HT1080 (cell line): Measurements from ENCODE around the gene OR2T10. TPM values are rescaled to one million over a fixed set of nuclear protein-coding genes. Genes with fewer than 3 reads are reported as not detected.
"Not testable (repeated sequence)": the region's sequence is repeated elsewhere in the genome, so short reads cannot be mapped to it uniquely, and the experiment has no call there.

Experiments used
- DNase-seq: peaks from one replicate; pipeline ENCODE4 v3.0.0-alpha.2; 2015; ENCODE audit warnings: low read depth
- polyA plus RNA-seq, 2 experiments: library from polyadenylated mRNA; depleted of rRNA; stranded (reverse); fragments of >200 nt; gene quantifications; 2 replicates each; pipeline ENCODE4 v1.2.3, GENCODE V29; 2015
- total RNA-seq: library from RNA; depleted of rRNA; stranded (reverse); fragments of >200 nt; shearing (Covaris generic); gene quantifications from 2 replicates; pipeline ENCODE4 v1.2.3, GENCODE V29; 2014; rRNA removed

OR2T10 gene, protein sequence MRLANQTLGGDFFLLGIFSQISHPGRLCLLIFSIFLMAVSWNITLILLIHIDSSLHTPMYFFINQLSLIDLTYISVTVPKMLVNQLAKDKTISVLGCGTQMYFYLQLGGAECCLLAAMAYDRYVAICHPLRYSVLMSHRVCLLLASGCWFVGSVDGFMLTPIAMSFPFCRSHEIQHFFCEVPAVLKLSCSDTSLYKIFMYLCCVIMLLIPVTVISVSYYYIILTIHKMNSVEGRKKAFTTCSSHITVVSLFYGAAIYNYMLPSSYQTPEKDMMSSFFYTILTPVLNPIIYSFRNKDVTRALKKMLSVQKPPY
- not detected in 2 replicates for total RNA-seq
- polyA plus RNA-seq (2015; cell fraction: cytosol; rRNA removed): not detected in 2 replicates
- polyA plus RNA-seq (2015; cell fraction: nucleus; rRNA removed): not detected in 2 replicates

DNA sequence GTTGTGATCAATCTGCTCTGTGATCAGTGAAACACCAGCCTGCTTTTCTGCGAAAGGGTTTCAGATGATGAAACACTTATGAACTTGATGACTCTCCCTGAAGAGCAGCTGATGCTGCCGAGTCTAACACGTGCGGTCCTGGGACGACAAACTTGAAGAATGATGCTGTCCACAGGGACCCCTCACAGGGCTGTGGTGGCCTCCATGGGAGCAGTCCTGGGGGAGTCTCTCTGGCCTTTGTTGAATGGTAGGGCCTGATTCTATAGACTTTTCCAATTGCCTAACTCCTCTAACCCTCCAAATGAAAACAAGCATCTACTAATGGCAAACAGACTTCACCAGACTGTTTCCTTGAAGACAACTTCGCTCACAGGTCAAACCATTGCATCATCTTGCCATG, at the start of gene OR2T10:
Gene OR2T10, minus strand, starts transcription at position 112 of the 400 bp plus-strand sequence. CDS start 3,932 bp downstream, outside the sequence.
- DNase-seq: no peak

DNA sequence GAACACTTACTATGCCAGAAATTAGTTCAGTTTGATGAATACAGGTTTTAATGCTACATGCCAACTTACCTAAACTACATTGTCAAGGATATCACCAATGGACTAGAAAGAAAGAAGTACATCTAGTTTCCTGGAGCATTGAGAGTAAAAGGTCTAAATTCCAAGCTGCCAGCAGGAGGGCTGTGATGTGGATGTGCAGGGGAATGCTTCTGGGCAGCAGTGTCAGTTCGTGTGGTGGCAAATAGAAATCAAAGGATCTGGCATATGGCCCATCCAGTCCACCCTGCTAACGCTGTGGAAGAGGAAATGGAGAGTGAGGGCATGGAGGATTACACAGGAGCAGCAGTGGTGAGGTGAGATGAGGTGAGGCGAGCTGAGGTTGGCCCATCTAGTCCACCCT, 47.7 kb upstream of the OR2T10 start, which contains the start of gene OR2T35:
Gene OR2T35, minus strand, starts transcription at position 101 of the 400 bp plus-strand sequence. CDS start 6,020 bp downstream, outside the sequence.
- not testable (repeated sequence) for DNase-seq

DNA sequence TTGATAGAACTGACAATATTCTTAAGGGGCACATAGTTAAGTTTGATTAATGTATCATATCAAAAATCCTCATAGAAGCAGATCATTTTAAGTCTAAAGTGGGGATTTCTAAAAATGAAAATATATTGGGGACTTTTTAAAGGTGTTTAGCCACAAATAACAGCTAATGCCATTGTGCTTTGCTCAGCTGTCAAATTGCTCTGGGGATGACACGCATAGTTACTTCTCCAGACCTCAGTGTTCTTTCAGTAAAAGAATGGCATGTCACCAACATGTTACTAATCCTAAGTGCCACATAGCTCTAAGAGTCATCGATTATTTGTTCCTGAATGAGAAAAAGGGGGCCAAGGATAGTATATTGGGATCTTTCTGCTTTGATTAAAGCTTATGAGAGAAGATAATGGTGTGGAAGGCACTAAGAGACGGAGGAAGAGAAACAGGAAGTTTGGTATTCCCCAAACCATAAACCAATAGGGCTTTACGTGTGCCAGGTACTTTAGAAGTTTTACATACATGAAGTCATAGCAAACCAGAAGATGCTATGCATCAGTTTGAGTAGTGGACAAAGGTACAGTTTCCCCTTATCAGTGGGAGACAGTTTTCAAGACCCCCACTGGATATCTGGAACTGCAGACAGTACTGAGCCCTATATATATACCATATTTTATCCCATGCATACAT, 45.6 kb upstream of the OR2T10 start:
- not testable (repeated sequence) for DNase-seq

DNA sequence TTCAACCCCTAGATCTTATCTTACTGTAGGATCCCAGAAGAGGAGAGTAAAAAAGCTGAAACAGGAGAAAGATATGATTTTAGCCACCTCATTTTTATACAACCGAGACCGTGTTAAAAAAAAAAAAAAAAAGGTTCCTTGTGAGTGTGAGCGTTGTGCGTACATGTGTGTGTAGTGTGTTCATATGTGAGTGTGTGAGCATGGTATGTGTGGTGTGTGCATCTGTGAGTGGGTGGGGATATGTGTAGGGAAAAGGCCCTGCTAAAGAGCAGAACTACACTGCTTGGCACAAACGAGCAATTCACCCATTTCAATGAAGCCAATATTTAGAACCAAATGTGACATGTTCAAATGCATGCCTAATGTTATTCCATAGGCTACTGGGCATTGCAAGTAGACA, 44.1 kb upstream of the OR2T10 start:
- not testable (repeated sequence) for DNase-seq

DNA sequence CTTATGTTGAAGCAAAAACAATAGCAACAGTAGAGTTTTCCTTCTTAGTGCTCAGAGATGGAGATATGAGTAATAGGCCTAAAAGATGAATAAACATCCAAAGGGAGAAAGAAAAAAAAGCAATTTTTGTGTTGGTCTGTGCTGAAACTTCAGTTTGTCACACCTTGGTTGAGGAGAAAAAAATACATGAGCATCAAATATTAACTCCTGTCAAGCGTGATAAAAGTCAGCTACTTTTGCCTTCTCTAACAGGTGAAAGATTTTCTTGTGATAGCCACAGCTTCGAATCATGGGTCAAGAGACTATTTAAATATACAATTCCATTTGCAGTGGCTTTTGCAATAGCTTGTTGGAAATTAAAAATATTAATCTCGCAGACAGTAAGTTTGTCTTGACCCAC, 43.4 kb upstream of the OR2T10 start:
- not testable (repeated sequence) for DNase-seq

DNA sequence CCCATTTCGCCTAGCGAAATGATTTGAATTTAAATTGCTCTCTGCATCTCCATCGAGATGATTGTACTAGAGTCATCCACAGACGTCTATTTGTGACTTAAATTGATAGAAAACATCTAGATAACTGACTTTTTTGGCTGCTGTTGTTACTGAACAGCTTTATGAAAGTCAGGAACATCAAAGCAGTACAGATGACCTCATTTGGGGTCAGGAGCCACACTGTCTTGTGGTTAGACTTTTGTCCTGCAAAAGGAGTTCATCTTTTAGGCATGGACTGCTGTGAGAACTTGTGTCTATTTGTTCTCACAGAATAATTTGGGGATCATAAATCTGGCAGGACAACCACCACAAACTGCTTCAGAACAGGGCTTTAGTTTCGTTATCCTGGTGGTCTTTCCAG, 42.2 kb upstream of the OR2T10 start:
- not testable (repeated sequence) for DNase-seq

DNA sequence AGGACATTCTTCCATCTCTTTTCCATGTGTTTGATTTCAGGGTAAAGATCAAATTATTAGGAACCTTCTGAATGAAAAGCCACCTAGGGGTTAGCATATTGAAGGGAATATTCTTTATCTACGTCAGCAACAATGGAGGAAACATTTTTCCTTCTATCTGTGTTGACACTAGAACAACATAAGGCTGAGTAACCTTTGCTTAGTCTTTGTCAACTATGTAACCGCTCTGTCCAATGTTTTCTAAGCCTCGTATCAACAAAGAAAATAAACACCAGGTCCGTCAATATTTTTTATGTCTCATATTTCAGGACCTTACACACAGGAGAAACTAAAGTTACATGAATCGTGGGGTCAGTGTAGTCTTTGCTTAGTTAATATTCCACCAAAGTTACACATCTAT, 39.1 kb upstream of the OR2T10 start:
- not testable (repeated sequence) for DNase-seq

DNA sequence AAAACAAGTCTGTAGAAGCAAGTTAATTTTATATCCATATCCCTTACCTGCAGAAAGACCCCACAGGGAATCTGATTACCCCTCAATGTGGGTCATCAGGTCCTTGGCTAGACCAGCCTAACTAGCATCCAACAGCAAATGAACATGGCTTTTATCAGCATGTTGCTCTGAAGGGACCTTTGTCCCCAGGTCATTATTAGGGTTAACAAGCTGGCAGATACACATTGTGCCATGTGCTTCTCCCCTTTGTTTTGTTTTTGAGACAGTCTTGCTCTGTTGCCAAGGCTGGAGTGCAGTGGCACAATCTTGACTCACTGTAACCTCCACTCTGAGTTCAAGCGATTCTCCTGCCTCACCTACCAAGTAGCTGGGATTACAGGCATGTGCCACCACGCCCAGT, 37.5 kb upstream of the OR2T10 start, which contains the start of gene OR2T11:
Gene OR2T11, minus strand, starts transcription at position 101 of the 400 bp plus-strand sequence. CDS start 7,963 bp downstream, outside the sequence.
- not testable (repeated sequence) for DNase-seq

DNA sequence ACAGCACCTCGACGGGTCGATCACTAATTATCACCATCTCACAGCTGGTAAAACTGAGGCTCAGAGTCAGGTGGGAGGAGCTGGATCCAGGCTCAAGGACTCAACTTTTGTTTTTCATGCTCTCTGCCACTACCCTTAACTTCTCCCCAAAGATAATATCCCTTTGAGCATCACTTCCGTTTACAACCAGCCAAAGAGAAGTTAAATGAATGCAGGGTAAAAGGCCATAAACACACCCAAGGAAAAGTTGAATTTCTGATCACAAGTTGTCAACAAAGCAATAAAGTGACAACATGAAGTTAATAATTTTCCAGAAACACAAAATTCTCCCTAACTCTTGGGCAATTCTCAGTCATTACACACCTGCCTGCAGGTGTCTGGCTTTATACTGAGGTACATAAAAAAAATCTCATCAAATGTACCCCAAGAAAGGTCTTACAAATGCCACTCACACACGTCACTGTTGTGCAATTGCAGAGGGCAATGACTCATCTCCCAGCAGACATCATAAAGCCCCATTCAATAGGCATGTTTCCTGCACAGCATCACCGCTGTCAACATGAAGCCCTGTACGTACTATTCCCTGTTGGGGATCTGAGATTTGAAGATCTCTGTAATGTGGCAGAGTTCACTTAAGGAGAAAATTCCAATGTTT, 34.0 kb upstream of the OR2T10 start:
- DNase-seq: peak; percentile 58

DNA sequence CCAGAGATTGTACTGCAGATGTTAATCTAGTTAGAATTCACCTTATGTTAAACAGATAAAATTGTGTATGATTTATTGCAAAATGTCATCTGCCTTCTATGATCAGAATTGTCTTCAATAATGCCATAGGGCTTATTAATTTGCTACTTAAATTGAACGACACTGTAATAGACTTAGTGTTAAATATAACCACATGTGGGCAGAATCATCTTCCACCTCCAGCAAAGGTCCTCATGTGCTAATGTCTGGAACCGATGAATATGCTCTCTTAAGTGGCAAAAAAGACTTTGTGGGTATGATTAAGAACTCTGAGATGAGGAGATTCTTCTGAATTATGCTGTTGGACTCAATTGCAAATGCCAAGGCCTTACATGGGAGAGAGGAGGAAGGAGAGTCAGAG, 33.1 kb upstream of the OR2T10 start:
- no peak for DNase-seq

DNA sequence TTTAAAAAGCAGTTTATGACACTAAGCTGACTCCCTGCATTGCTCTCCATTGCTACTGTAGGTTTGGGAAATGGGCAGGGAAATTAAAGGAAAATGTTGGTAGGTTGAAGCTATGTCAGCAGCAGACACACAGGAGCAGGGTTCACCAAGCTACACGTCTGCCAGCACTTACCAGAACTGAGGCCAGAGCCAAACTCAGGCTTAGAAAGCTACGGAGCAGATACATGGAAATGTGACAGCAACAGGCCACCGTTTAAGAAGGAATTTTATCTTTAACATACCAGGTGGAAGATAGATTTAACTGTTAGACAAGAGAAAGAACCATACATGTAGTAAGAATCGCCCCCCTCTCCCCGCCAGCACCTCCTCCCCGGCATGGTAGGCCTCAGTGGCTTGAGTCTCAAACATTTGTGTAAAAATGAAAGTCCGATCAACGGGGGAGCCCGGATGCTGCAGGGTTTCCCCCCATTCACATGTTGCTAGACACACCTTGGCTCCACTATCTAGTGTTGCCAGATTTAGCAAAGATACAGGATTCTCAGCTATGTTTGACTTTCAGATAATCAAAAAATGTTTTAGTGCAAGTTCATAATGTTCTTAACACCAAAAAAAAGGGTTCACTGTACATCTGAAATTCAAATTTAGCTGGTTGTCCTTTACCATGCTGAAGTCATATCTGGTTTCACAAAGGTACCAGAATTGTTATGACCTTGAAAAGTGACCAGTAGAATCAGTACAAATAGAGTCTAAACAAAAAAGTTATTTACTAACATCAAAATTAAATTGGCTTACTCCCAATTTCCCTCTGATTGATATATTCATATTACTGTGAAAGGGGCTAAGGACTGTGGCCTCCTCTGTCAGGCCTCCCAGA, 30.7 kb upstream of the OR2T10 start:
- no peak for DNase-seq

DNA sequence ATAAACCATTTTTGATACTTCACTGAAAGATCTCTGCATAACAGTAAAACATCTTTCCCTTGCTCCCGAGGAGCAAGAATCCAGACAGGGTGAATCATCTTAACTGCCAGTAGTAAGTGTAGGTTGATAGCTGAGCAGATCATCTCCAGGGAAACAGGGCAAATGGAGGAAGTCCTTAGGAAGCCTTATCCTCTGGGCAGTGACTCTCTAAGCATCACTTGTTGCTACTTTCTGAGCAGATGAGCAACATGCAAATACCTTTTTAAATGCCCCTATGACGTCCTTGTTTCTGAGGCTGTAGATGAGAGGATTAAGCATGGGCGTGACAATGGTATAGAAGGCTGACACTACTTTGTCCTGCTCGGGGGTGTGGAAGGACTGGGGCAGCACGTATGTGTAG, 28.5 kb upstream of the OR2T10 start:
- DNase-seq: no peak

DNA sequence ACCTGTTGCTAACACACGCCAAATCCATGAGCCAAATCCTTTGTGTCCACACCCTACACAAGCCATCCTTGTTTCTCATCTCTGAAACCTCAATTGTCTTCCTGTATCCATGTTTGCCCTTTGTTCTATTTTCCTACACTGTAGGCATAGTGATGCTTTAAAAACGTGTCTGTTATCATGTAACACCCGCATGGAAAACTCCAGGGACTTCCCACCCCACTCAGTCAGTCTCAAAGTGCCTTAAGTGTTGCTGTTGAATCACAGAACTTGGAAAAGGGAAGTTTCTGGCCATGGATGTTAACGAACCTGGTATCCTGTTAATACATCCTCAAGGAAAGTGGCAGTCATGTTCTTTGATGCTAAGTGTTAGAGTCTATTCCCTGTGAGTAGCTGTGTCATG, 27.7 kb upstream of the OR2T10 start:
- DNase-seq: no peak

DNA sequence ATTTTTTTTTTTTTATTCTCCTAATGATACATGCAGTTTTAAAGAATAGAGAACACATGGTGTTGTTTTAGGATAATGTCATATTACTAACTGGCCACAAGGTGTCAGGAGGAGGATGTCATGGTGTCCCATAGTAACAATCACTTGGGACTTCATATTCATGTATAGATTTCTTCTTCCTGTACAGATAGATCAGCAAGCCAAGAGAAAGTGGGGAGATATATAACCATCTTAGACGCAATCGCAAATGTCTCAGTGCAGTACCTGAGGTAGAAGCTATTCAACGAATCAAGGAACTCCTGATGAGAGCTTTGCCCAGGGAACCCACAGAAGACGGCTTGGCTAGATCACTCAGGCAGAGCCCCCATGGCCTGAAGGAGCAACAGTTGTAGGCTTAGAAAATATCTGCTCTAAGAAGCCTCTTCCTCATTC, 25.1 kb upstream of the OR2T10 start:
- DNase-seq: peak; percentile 27

DNA sequence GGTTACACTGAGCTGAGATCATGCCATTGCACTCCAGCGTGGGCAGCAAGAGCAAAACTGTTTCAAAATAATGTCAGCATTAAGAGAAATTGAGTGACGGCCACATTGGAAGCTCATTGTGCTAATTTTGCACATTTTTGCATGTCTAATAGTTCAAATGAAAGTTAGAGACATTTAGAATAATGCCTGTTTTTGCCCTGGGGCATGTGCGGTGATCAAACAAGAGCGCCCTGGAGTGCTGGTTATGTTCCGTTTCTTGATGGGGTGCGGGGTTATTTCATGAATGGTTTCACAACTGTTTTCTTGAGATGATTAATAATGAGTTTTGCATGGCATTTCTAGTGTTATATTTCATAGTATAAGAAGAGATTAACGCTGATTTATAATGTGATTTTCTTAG, 24.3 kb upstream of the OR2T10 start:
- no peak for DNase-seq

DNA sequence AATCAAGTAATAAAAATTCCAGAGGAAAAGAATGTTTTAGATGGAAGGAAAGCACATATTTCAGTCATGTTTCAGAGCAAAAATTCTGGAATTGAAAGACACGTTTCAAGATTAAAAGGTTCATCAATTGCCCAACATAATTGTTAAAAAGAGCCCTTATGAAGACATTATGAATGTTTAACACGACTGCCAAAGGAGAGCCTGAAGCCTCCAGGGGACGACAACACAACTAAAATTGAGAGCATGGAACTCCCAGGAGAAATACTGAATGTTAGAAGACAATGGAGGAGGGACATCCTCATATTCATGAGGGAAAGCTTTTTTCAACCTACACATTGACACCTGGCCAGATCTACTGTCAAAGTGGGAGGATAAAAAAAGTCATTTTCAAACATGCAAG, 21.4 kb upstream of the OR2T10 start:
- peak; percentile 35 for DNase-seq

DNA sequence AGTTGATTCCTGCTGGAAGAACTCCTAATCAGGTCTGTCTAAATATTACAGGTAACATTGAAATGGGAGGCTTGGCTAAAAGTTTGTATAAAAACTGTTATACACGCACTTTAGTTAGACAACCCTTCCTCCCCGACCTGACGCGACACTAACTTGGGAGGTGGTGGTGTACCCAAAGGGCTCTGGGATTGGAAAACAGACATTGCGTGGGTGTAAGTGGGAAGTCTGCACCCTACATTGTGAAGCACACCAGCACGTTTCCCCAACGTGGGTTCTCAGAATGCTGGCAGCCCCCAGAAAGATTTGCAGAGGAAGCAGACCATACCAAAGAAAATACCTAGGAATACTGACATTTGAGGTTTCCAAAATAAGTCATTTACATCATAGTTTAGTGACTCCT, 20.6 kb upstream of the OR2T10 start:
- DNase-seq: no peak

DNA sequence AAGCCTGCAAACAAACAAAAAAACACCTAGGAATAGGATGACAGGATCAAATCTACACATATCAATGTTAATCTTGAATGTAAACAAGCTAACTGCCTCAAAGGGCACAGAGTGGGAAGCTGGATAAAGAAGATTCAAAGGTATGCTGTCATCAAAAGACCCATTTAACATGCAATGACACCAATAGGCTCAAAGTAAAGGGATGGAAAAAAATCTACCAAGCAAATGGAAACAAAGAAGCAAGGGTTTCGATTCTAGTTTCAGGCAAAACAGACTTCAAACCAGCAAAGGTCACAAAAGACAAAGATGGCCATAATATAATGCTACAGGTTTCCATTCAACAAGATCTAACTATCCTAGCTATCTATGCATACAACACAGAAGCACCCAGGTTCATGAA, 16.2 kb upstream of the OR2T10 start:
- DNase-seq: no peak

DNA sequence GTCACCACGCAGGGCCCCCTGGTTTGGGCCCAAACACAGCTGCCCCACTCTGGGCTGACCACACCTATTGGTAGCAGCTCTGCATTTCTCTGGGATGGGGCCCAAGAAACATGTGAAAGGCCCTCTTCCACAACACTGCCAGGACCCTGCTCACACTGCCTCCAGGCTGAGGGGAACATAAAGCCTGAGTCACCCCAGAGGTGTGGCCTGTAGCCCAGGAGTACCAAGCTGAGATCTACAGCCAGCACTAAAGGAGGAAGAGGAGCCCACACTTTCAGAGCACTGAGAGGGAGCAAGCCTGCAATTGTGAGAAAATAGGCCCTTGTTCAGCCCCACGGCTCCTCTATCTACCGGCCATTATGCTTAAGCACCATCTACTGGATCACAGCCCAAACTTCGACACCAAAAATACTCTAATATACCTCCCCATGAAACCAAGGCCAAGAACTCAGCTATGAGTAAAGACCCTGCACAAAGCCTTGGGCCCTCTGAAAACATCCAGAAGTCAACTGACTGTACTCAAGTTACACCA, 14.4 kb upstream of the OR2T10 start:
- DNase-seq: peak; percentile 57

DNA sequence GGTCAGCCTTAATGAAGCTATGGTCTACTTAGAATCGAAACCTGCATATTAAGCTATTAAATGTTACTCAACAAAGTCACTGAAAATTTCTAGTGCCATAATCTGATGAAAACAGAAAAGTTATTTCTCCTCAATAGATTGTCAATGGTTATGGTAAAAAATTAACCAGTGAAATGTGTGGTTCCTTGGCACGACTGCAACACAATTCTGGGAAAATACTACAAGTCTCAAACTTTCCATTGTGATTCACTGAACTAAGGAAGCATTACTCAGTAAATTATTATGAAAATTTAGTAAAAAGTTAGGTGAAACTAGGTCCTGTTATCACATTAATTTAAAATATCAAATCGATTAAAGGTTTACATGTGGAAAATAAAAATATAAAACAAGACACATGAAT, 12.8 kb upstream of the OR2T10 start:
- DNase-seq: no peak

DNA sequence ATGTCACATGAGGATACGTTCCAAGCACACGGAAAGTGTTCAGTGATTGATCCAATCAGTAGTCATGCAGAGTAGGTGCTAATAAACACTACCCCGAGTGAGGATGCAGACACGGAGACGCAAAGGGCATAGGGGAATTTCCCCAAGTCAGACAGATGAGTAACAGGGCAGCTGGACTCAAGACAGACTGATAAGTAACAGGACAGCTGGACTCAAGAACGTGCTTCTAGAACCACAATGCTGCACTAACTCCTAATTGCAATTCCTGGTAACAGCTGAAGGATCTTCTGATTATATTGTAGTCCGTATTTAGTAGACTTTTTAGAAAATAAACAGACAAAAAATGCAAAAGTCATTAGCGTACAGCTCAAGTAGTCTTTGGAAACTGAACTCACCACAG, 1.9 kb upstream of the OR2T10 start:
- DNase-seq: no peak
